Measurements from ENCODE around the gene DNAJC3. TPM values are rescaled to one million over a fixed set of nuclear protein-coding genes. Genes with fewer than 3 reads are reported as not detected.

Gene DNAJC3
- total RNA-seq, 2 donors from 2014 or later = 59.3 to 60.2 TPM

DNA sequence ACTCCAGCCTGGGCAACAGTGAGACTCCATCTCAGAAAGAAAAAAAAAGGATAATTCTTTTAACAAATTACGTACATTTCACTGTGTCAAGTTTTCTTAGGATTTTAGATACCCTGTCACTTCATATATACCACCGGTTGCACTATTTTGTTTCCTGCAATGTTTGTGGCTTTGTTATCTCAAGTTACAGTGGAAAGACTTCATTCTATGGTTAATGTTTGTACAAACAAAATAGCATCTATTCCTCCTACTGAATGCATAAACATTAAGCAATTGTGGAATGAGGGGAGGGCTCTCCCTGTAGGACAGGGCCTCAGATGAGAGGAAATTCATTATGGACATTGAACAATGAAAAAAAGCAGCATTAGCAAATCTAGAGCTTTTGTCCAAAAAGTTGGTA is 120.1 kb downstream of the DNAJC3 start:
- no peak for DNase-seq
- ATAC-seq = no peak
- intact Hi-C loops (cut with DNase I, micrococcal nuclease) = no loop called here

- intact Hi-C loops (cut with DNase I, micrococcal nuclease) = no loop called here
- ATAC-seq (no peak), DNase-seq (no peak)
Observed at GRCh38 chr13:95800436-95800835, 123.5 kb downstream of the DNAJC3 start.

GRCh38 chr13:95801825-95802224 is 124.9 kb downstream of the DNAJC3 start:
- intact Hi-C loops (cut with DNase I, micrococcal nuclease) = no loop called here
- DNase-seq (no peak), ATAC-seq (no peak)

DNA sequence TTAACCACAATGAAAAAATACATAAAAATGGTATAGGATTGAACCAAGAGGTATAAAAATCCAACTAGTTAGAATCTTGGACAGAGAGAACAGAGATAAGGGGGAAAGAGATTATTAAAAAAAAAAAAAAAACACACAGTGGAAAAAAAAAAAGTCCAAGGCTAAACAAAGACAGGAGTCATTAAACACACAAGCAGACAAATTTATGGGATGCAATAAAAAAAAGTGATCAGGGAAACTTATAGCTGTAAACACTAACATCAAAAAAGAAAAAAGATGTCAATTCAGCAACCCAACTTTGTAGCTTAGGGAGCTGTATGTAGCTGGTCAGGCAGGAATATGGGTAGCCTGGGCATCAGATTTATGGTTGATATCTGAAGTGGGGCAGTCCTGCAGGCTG is 129.0 kb downstream of the DNAJC3 start:
- ATAC-seq (peak; percentile 28), DNase-seq (no peak)
- intact Hi-C loops (cut with DNase I, micrococcal nuclease) = no loop called here

- DNase-seq (no peak), ATAC-seq (no peak)
- intact Hi-C loops (cut with DNase I, micrococcal nuclease) = no loop called here
Observed at GRCh38 chr13:95809429-95809828, 132.5 kb downstream of the DNAJC3 start.

GRCh38 chr13:95813139-95813538 is 136.2 kb downstream of the DNAJC3 start:
- ATAC-seq = no peak
- intact Hi-C loops (cut with DNase I, micrococcal nuclease) = no loop called here

DNA sequence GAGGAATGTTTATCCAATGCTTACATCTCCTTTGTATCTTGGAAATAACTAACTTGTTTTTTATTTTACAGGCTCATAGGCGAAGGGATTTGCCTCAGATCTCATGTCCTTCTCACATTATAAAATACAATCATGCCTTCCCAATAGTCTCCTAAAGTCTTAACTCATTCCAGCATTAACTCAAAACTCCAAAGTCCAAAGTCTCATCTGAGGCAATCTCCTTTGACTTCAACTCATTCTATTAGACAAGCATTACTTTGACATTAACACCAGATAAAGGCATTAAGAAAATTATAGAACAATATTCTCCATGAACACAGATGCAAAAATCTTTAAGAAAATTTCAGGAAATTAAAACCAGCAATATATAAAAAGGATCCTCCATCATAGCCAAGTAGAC is 137.6 kb downstream of the DNAJC3 start:
- intact Hi-C loops (cut with DNase I, micrococcal nuclease) = no loop called here
- DNase-seq = no peak

More at GRCh38 chr13:95813139-95813538, 136.2 kb downstream of the DNAJC3 start:
- DNase-seq = no peak

GRCh38 chr13:95822303-95822702 is 145.4 kb downstream of the DNAJC3 start:
- ATAC-seq (no peak), DNase-seq (no peak)
- intact Hi-C loops (cut with DNase I, micrococcal nuclease) = no loop called here

More for the DNA sequence above, 137.6 kb downstream of the DNAJC3 start:
- no peak for ATAC-seq

- intact Hi-C loops (cut with DNase I, micrococcal nuclease) = loop anchor here in 1 of 2 donors (5.0 kb wide), 1 partner anchor 206 kb away; no protein-coding TSS in a partner anchor
- ATAC-seq = no peak
- no peak for DNase-seq
Observed at GRCh38 chr13:95833126-95833525, 156.2 kb downstream of the DNAJC3 start.

DNA sequence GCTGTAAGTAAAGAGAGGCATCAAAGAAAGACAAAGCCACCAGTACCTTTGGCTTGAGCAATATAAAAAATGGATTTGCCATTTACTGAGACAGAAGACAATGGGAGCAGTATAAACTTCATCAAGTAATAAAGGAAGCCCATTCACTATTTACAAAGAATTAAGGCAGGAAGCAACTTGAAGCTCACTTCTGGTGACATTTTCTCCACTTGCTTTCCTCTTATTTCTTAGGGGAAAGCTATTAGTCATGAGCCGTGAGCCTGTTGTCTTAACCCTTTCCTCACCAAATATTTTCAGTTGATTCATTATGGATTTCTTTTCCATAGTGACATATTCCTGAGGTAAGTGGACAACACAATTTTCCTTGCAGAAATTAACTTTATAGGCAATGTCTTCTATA is 156.8 kb downstream of the DNAJC3 start:
- ATAC-seq = peak; percentile 59
- DNase-seq = no peak
- intact Hi-C loops (cut with DNase I, micrococcal nuclease) = loop anchor here in 1 of 2 donors (5.0 kb wide), 1 partner anchor 206 kb away; no protein-coding TSS in a partner anchor

DNA sequence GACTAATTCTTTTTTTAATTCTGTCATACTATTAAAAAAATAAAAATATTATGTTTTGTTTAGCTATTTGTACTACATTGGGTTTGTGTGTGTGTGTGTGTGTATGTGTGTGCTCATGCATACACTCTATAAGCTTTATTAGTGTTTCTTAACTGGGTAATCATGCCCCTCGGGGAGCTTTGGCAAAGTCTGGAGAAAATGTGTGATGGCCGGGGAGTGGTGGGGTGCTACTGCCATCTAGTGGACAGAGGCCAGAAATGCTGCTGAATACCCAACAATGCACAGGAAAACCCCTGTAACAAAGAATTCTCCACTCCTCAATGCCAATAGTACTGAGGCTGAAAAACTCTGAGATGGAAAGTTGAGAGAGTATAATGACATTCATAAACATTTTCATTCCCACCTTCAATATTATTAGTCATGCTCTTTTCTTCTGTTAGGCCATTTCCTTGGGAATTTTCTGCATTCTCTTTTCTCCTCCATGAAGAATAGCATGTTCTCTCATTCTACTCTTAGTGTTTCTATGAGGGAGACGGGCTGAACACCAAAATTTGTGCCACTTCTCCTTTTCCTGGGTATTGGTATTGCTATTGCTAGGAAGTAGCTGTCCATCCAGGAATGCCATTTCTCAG is 157.3 kb downstream of the DNAJC3 start:
- peak; percentile 82 for ATAC-seq
- peak; percentile 32 to 41 for DNase-seq
- intact Hi-C loops (cut with DNase I, micrococcal nuclease) = loop anchor here in 1 of 2 donors (5.0 kb wide), 1 partner anchor 207 kb away; no protein-coding TSS in a partner anchor

DNA sequence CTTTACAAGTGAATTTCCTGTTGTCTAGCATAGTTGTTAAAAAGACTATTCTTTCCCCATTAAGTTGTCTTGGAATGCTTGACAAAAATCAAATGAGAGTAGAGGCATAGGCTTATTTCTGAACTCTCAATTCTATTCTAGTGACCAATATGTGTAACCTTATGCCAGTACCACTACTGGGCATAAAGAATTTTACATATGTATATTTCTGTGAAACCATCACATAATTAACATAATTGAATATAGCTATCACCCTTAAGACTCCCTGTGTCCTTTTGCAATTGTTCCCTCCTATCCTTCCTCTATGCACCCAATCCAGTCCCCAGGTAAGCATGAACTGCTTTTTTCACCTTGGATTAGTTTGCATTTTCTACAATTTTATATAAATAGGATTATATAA is 165.0 kb downstream of the DNAJC3 start:
- no peak for ATAC-seq
- no peak for DNase-seq
- intact Hi-C loops (cut with DNase I, micrococcal nuclease) = no loop called here

DNA sequence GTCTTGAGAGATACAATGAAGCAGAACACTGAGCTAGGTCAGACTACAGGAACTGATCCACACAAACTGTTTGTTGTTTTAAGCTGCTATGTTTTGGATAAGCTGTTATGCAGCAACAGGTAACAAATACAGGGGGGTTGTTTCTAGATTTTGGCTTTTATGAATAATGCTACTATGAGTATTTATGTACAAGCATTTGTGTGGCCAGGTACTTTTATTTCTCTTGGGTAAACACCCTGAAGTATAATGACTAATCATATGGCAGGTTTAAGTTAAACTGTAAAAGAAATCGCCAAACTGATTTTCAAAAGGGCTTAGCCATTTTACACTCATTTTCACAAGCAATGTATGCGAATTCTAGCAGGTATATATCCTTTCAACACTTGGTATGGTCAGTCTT is 166.0 kb downstream of the DNAJC3 start:
- intact Hi-C loops (cut with DNase I, micrococcal nuclease) = no loop called here
- DNase-seq (no peak), ATAC-seq (no peak)

Other genes starting within 250 kb of the DNAJC3 start
- under 1 TPM in 1 of 2 donors, not detected in 1; 0.28 TPM for gene CLDN10, start 124.4 kb upstream of the DNAJC3 start, total RNA-seq
- gene DZIP1, start 32.4 kb upstream of the DNAJC3 start, total RNA-seq = 1 to 10 TPM; 1.4 to 5.5 TPM